Measurements from ENCODE around the gene PRR20G.

DNA sequence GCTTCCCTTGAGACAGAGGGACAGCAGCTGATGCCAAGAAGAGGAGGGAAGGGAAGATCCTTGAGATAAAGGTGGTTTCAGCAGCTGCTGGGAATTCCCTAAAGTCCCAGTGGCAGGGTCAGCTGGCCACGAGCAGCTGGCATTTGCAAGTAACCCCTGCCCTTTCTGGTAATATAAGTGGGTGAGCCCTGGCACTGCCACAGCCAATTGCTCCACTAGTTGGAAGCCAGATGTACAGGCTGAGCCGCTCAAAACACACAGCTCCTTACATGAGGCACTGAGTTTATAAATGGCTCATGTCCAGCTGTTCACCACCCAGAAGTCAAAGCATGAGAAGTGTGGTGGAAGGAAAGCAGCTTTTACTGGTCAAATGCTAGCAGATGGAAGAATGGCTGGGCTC is 35.4 kb downstream of the PRR20G start:
- TF ChIP-seq CTCF (IDR thresholded peaks at IDR 0.05; ENCODE audit: control extremely low read depth in 1 of 3, insufficient read depth in 1 of 3, low read depth in 1 of 3, low read length in 3 of 3) (no peak), PHF8 (conservative IDR thresholded peaks at IDR 0.05; ENCODE audit: low read depth, low read length) (no peak)
- TF ChIP-seq, protein P1, sequence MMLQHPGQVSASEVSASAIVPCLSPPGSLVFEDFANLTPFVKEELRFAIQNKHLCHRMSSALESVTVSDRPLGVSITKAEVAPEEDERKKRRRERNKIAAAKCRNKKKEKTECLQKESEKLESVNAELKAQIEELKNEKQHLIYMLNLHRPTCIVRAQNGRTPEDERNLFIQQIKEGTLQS (IDR thresholded peaks at IDR 0.05; ENCODE audit: insufficient read depth, low read depth, low read length): no peak
